Activated CD4-positive, alpha-beta T cell treated with anti-CD3 and anti-CD28 coated beads, Interleukin-2, amount 10 ng/mL, durations not matched to agents 7 days and 5 days (primary cell): ENCODE measurements around the gene MMEL1. TPM values are rescaled to one million over a fixed set of nuclear protein-coding genes. Genes with fewer than 3 reads are reported as not detected.

ENCODE experiments used
- total RNA-seq, 2 experiments: library from RNA; stranded (reverse); gene quantifications; one replicate each; pipeline ENCODE4 v1.2.3, GENCODE V29; 2021

MMEL1 gene
- total RNA-seq, 2 experiments from 2014 or later = 2.9 to 3.5 TPM

Other genes starting within 250 kb of the MMEL1 start
- gene MORN1, start 241.5 kb downstream of the MMEL1 start, total RNA-seq = 1 to 10 TPM; 6.7 to 8.1 TPM
- 100 to 1,000 TPM; 156 to 159 TPM for gene RER1, start 241.2 kb downstream of the MMEL1 start, total RNA-seq
- 10 to 100 TPM in 1 of 2 experiments, 1 to 10 TPM in 1; 9.2 to 10.3 TPM for gene PEX10, start 220.5 kb downstream of the MMEL1 start, total RNA-seq
- 10 to 100 TPM; 16.7 to 21.1 TPM for gene PLCH2, start 156.7 kb downstream of the MMEL1 start, total RNA-seq
- gene PANK4, start 106.4 kb downstream of the MMEL1 start, total RNA-seq = 10 to 100 TPM; 66.6 to 76.6 TPM
- not detected for gene HES5, start 102.8 kb downstream of the MMEL1 start, total RNA-seq
- 100 to 1,000 TPM; 182 to 192 TPM for gene TNFRSF14, start 76.6 kb downstream of the MMEL1 start, total RNA-seq
- 10 to 100 TPM; 25.2 to 33.3 TPM for gene PRXL2B, start 46.2 kb downstream of the MMEL1 start, total RNA-seq
- 1 to 10 TPM; 1.6 to 1.9 TPM for gene TTC34, start 168.7 kb upstream of the MMEL1 start, total RNA-seq